GM12891 (cell line): Measurements from ENCODE around the gene SDK1.

ENCODE experiments used
- PAX5 ChIP-seq: IDR thresholded peaks from 2 replicates; pipeline ENCODE4 v1.6.1; 2011; ENCODE audit warnings: low read length, moderate library complexity, mild to moderate bottlenecking; ENCODE audit not compliant: insufficient read depth, severe bottlenecking
- POLR2A ChIP-seq: IDR thresholded peaks from 2 replicates; pipeline ENCODE4 v1.6.1; 2011; ENCODE audit warnings: low read depth, low read length, control low read depth
- POLR2AphosphoS5 ChIP-seq: IDR thresholded peaks from 2 replicates; pipeline ENCODE4 v1.6.1; 2011; ENCODE audit warnings: low read depth, low read length, control low read depth
- POU2F2 ChIP-seq: IDR thresholded peaks from 2 replicates; pipeline ENCODE4 v1.6.1; 2011; ENCODE audit warnings: low read depth, mild to moderate bottlenecking, control low read depth, low read length, moderate library complexity
- SPI1 ChIP-seq: IDR thresholded peaks from 2 replicates; pipeline ENCODE4 v1.6.1; 2011; ENCODE audit warnings: low read depth, low read length, control low read depth
- TAF1 ChIP-seq: IDR thresholded peaks from 2 replicates; pipeline ENCODE4 v1.6.1; 2011; ENCODE audit warnings: low read depth, low read length, control low read depth

DNA sequence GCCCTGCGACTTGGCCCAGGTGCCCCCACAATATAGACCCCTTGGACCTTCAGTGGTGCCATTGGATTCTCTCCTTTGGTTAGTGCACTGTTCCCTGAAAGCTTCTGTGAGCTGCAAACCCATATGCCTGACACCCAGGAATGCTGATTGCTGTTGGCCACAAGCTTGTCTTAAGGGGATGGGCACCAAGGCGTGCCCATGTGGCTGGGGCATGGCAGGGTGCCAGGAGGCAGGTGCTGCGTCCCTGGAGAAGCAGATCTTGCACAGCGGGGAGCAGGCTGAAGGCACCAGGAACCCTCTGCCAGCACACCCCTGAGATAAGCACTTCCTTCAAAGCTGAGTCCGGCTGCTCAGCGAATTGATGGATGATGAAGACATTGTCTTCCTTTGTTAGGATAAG lies 411.8 kb downstream of the SDK1 start:
- TF ChIP-seq POLR2A (no peak), TAF1 (no peak), POLR2AphosphoS5 (no peak), SPI1 (no peak), PAX5 (no peak), POU2F2 (no peak)
